Suprapubic skin (tissue), 4 donors: ENCODE data around the gene DCAKD.

Experiments used
- CTCF ChIP-seq, 2 donors: fragments of 200-600 bp in 1 of 2; fragments of 450-650 bp in 1 of 2; sonication (generic) in 1 of 2; IDR thresholded peaks; one replicate each; pipeline ENCODE4 v1.5.1; 2016 to 2019; ENCODE audit warnings: antibody characterized with exemption in 2 of 2, mild to moderate bottlenecking in 1 of 2, moderate library complexity in 1 of 2
- EP300 ChIP-seq: sonication (generic); formaldehyde crosslinking; IDR thresholded peaks from one replicate; pipeline ENCODE4 v1.6.1; 2017; ENCODE audit warnings: antibody characterized with exemption
- POLR2A ChIP-seq, 2 donors: fragments of 450-650 bp; IDR thresholded peaks; one replicate each; pipeline ENCODE4 v1.6.1; 2017; ENCODE audit warnings: antibody characterized with exemption in 2 of 2, mild to moderate bottlenecking in 2 of 2, moderate library complexity in 2 of 2
- POLR2AphosphoS5 ChIP-seq, 3 donors: sonication (generic); formaldehyde crosslinking; IDR thresholded peaks; one replicate each; pipeline ENCODE4 v1.6.1; 2017; ENCODE audit warnings: antibody characterized with exemption in 3 of 3

- TF ChIP-seq POLR2AphosphoS5 (IDR thresholded peaks at IDR 0.05), result no peak
- TF ChIP-seq EP300, result no peak
- TF ChIP-seq POLR2A (IDR thresholded peaks at IDR 0.05), result no peak
- no peak for TF ChIP-seq CTCF (IDR thresholded peaks at IDR 0.05)
Measured at GRCh38 chr17:45029096-45029495, 22.3 kb downstream of the DCAKD start.
